ENCODE data around the gene CREB3L2.
A peak's percentile ranks its signal among the peaks of the same experiment; 100 is the strongest.

Gene CREB3L2

DNA sequence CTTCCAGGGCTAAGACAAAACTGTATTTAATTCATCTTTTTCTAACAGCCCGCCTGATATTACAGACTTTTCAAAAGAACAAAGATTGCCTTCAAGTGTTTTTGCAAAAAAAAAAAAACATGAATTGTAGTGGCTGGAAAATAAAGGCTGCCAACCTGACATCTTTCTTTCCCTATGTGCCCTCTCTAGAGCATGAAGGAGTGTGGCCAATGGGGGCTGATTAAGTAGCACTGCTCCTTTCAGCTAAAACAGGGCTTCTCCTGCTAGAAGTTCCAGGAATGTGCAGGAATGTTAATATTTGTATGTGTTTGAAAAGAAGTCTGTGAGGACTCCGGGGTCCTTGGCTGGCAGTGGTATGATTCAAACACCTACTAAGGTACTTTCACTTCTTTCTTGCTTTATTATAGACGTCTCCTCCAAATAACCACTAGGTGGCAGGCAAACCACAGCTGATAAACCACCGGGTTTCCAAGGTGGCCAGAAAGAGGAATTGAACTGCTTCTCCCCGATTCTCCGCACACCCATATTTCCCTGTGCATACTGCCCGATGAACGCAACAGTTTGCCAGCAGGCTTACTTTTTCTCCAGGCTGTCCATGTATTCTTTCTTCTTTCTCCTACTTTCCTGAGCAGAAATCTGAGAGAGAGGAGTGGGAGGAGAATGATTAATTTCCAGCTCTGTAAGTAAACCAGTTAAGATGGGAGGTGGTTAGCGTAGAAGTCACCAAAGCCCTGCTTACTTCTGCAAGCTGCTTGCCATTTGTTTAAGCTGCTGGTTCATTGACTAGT lies 98.3 kb downstream of the CREB3L2 start:
- Histone ChIP-seq H3K4me3 (ENCODE audit: low read length) (no peak overlapping the region), H3K27ac (ENCODE audit: low read length) (no peak overlapping the region), H3K27me3 (ENCODE audit: control insufficient read depth, insufficient read depth, low read length) (no peaks in the 10 kb centered on the region), H3K4me1 (ENCODE audit: control insufficient read depth, low read depth, low read length) (peaks cover 10% of the 10 kb centered on the region), H3K9me3 (ENCODE audit: control insufficient read depth, low read depth, low read length) (peaks cover 2% of the 10 kb centered on the region), H3K36me3 (ENCODE audit: control insufficient read depth, low read depth, low read length) (peaks cover 28% of the 10 kb centered on the region), H3K9ac (ENCODE audit: low read length) (no peak overlapping the region)

- peaks cover 5% of the 10 kb centered on the region for H3K36me3 ChIP-seq (ENCODE audit: control insufficient read depth, low read depth, low read length)
- no peak overlapping the region for H3K4me3 ChIP-seq (ENCODE audit: low read length)
- peaks cover 10% of the 10 kb centered on the region for H3K4me1 ChIP-seq (ENCODE audit: control insufficient read depth, low read depth, low read length)
- no peaks in the 10 kb centered on the region for H3K9me3 ChIP-seq (ENCODE audit: control insufficient read depth, low read depth, low read length)
- H3K9ac ChIP-seq (ENCODE audit: low read length): no peak overlapping the region
- H3K27me3 ChIP-seq (ENCODE audit: control insufficient read depth, insufficient read depth, low read length): no peaks in the 10 kb centered on the region
- H3K27ac ChIP-seq (ENCODE audit: low read length): no peak overlapping the region
Measured at GRCh38 chr7:137900137-137900536, 101.7 kb downstream of the CREB3L2 start.

DNA sequence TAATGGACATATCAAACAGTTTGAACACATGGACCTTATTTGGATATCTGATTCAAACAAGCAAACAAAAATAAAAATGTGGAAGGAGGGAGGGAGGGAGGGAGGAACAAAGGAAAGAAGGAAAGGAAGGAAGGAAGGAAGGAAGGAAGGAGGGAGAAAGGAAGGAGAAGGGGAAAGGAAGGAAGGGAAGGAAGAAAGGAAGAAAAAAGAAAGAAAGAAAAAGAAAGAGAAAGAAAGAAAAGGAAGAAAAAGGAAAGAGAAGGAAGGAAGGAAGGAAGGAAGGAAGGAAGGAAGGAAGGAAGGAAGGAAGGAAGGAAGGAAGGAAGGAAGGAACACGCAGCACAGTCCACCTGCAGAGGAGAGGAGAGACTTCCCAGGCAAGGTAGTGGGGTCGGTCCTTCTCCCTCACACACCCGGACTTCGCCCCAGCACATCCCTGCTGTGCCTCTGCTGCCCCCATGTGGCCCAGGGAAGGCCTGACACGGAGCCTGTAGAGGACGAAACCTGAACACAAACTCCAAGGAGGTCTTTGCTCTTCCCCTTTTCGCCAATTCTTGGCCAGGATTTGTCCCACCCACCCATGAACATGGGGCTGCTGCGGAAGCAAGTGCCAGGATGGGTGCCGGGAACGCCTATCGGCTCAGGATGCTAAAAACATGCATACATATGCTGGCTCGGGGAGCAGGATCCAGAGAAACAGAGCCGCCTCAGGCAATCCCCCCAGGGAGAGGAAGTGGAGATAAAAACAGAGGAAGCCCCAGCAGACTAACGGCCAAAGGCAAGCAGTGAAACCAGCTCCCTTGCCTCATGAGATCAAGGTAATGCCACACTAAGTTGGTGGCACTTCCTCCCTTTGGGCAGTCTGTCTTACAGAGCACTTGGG lies 102.8 kb downstream of the CREB3L2 start:
- Histone ChIP-seq H3K9ac (ENCODE audit: low read length) (peak overlapping the region; percentile 25), H3K4me1 (ENCODE audit: control insufficient read depth, low read depth, low read length) (peaks cover 10% of the 10 kb centered on the region), H3K9me3 (ENCODE audit: control insufficient read depth, low read depth, low read length) (no peaks in the 10 kb centered on the region), H3K36me3 (ENCODE audit: control insufficient read depth, low read depth, low read length) (peaks cover 11% of the 10 kb centered on the region), H3K4me3 (ENCODE audit: low read length) (peak overlapping the region; percentile 39), H3K27me3 (ENCODE audit: control insufficient read depth, insufficient read depth, low read length) (no peaks in the 10 kb centered on the region), H3K27ac (ENCODE audit: low read length) (no peak overlapping the region)

GRCh38 chr7:137895301-137896221 lies 106.3 kb downstream of the CREB3L2 start:
- Histone ChIP-seq H3K4me1 (ENCODE audit: control insufficient read depth, low read depth, low read length) (peaks cover 10% of the 10 kb centered on the region), H3K27ac (ENCODE audit: low read length) (no peak overlapping the region)

DNA sequence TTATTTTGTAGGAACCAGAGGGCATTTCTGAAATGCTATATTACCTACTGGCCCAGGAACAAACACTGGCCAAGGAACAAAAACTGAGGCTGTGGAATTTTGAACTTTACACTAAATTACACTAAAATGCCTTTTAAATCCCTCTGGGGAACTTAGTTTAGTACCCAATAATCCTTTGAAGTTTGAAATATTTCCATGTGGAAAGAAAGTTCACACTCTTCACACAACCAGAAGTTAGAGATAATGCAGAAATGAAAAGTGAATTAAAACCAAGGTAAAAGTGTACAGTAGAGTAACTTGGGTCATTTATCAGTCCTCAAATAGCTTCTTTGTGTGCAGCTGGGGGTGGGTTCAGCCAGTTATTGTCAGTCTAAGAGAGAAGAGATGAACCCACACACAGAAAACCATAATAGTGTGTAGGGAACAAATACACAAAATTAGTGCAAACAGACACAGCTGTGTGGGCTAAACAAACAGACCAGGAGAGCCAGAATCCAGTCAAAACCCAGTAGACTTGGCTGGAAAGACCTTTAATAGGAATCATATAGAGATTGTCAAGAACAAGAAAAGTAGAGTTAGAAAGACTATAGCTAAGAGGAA lies 108.6 kb downstream of the CREB3L2 start:
- Histone ChIP-seq H3K9me3 (ENCODE audit: control insufficient read depth, low read depth, low read length) (no peaks in the 10 kb centered on the region), H3K4me1 (ENCODE audit: control insufficient read depth, low read depth, low read length) (no peaks in the 10 kb centered on the region), H3K36me3 (ENCODE audit: control insufficient read depth, low read depth, low read length) (peaks cover 15% of the 10 kb centered on the region), H3K27me3 (ENCODE audit: control insufficient read depth, insufficient read depth, low read length) (no peaks in the 10 kb centered on the region), H3K4me3 (ENCODE audit: low read length) (no peak overlapping the region), H3K9ac (ENCODE audit: low read length) (no peak overlapping the region), H3K27ac (ENCODE audit: low read length) (no peak overlapping the region)

More at GRCh38 chr7:137895301-137896221, 106.3 kb downstream of the CREB3L2 start:
- Histone ChIP-seq H3K36me3 (ENCODE audit: control insufficient read depth, low read depth, low read length) (peaks cover 15% of the 10 kb centered on the region), H3K9me3 (ENCODE audit: control insufficient read depth, low read depth, low read length) (no peaks in the 10 kb centered on the region), H3K9ac (ENCODE audit: low read length) (no peak overlapping the region), H3K4me3 (ENCODE audit: low read length) (no peak overlapping the region), H3K27me3 (ENCODE audit: control insufficient read depth, insufficient read depth, low read length) (no peaks in the 10 kb centered on the region)

DNA sequence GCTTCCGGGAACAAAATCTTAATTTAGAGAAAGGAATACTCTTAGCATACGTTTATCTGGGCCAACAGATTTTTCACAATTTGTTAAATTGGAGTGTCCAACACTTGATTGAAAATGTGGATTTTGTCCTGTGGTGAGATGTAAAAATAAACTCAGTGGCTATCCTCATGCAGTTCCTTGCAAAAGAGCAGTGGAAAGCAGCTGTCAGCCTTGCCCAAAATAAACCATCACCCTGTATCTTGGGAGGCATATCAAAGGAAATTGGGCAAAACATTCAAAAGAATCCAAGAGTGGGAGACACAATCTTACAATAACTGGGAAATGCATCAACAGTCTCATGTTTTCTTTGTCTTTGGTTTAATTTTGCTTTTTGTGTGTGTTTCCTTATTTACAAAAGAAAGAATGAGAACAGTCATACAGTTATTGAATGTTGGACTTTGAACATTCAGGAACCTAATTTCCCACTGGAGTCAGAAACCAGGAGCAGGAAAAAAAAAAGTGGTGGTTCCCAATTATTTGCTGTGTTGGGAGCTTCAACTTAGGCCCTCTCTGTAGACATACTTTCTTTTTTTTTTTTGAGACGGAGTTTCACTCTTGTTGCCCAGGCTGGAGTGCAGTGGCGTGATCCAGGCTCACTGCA lies 110.8 kb downstream of the CREB3L2 start:
- Histone ChIP-seq H3K9me3 (ENCODE audit: control insufficient read depth, low read depth, low read length) (no peaks in the 10 kb centered on the region), H3K27me3 (ENCODE audit: control insufficient read depth, insufficient read depth, low read length) (no peaks in the 10 kb centered on the region), H3K27ac (ENCODE audit: low read length) (no peak overlapping the region), H3K36me3 (ENCODE audit: control insufficient read depth, low read depth, low read length) (peaks cover 15% of the 10 kb centered on the region), H3K9ac (ENCODE audit: low read length) (no peak overlapping the region), H3K4me3 (ENCODE audit: low read length) (no peak overlapping the region), H3K4me1 (ENCODE audit: control insufficient read depth, low read depth, low read length) (peaks cover 12% of the 10 kb centered on the region)

DNA sequence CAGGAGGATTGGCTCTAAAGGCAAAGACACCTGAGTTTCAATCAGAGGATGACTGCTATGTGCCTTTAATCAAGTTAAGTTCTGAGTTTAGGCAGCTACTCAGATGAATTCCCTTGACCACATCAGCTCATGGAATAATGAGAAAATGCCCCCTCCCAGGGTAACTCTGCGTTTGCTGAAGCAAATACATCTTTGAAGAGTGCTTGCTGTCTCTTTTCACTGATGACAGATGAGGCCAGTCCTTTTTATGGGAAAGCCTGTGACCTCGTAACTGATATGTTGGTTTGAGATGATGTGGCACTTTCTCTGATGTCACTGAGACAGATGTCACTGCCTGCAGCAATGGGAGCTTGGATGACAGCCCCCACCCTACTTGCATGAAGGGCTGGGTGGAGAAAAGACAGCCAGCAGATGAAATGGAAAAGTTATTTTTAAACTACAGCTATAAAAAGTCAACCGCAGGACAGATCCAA lies 111.4 kb downstream of the CREB3L2 start:
- Histone ChIP-seq H3K27me3 (ENCODE audit: control insufficient read depth, insufficient read depth, low read length) (no peaks in the 10 kb centered on the region), H3K36me3 (ENCODE audit: control insufficient read depth, low read depth, low read length) (peaks cover 15% of the 10 kb centered on the region), H3K4me3 (ENCODE audit: low read length) (no peak overlapping the region), H3K9me3 (ENCODE audit: control insufficient read depth, low read depth, low read length) (no peaks in the 10 kb centered on the region), H3K27ac (ENCODE audit: low read length) (no peak overlapping the region), H3K4me1 (ENCODE audit: control insufficient read depth, low read depth, low read length) (peaks cover 18% of the 10 kb centered on the region), H3K9ac (ENCODE audit: low read length) (no peak overlapping the region)

DNA sequence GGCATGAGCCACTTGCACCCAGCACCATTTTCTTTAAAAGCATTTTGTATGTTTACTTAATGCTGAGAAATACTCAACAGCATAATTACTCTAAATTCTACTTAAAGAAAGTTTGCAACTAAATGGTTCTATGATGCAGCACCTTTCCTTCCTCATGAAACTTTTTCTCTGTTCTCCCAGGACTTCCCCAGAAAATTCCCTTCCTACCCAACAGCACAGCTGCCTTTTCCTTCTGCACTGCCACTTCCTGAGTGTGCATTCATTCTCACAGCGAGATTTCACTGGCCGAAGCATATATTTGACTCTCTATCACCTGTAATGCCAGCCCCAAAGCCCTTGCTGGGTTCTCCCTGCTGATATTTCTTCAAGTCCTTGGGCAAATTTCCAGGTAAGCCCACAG lies 113.6 kb downstream of the CREB3L2 start:
- Histone ChIP-seq H3K27me3 (ENCODE audit: control insufficient read depth, insufficient read depth, low read length) (no peaks in the 10 kb centered on the region), H3K36me3 (ENCODE audit: control insufficient read depth, low read depth, low read length) (peaks cover 15% of the 10 kb centered on the region), H3K9ac (ENCODE audit: low read length) (no peak overlapping the region), H3K9me3 (ENCODE audit: control insufficient read depth, low read depth, low read length) (no peaks in the 10 kb centered on the region), H3K4me1 (ENCODE audit: control insufficient read depth, low read depth, low read length) (peaks cover 19% of the 10 kb centered on the region), H3K4me3 (ENCODE audit: low read length) (no peak overlapping the region), H3K27ac (ENCODE audit: low read length) (no peak overlapping the region)

GRCh38 chr7:137886746-137887145 lies 115.1 kb downstream of the CREB3L2 start:
- Histone ChIP-seq H3K36me3 (ENCODE audit: control insufficient read depth, low read depth, low read length) (peaks cover 16% of the 10 kb centered on the region), H3K4me1 (ENCODE audit: control insufficient read depth, low read depth, low read length) (peaks cover 19% of the 10 kb centered on the region), H3K27ac (ENCODE audit: low read length) (no peak overlapping the region)

DNA sequence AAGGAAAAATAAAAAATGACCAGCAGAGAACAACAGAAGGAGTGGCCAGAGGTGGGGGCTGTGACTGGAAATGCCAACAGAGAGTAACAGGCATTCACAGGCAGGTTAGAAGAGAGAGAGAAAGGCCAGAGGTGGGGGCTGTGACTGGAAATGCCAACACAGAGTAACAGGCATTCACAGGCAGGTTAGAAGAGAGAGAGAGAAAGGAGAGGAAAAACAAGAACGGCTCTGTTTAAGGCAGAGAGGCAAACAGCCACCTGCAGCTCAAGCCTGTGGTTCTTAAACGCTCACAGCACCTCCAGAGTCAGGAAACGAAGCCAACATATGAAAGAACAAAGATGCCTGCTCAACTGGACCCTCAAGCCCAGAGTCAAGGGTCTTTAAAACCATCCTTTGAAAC lies 115.6 kb downstream of the CREB3L2 start:
- peak overlapping the region; percentile 18 for H3K9ac ChIP-seq (ENCODE audit: low read length)
- no peaks in the 10 kb centered on the region for H3K9me3 ChIP-seq (ENCODE audit: control insufficient read depth, low read depth, low read length)
- peak overlapping the region; percentile 5 for H3K27ac ChIP-seq (ENCODE audit: low read length)
- peaks cover 21% of the 10 kb centered on the region for H3K4me1 ChIP-seq (ENCODE audit: control insufficient read depth, low read depth, low read length)
- no peaks in the 10 kb centered on the region for H3K27me3 ChIP-seq (ENCODE audit: control insufficient read depth, insufficient read depth, low read length)
- no peak overlapping the region for H3K4me3 ChIP-seq (ENCODE audit: low read length)
- H3K36me3 ChIP-seq (ENCODE audit: control insufficient read depth, low read depth, low read length): peaks cover 19% of the 10 kb centered on the region

More at GRCh38 chr7:137886746-137887145, 115.1 kb downstream of the CREB3L2 start:
- Histone ChIP-seq H3K9me3 (ENCODE audit: control insufficient read depth, low read depth, low read length) (no peaks in the 10 kb centered on the region), H3K4me3 (ENCODE audit: low read length) (no peak overlapping the region), H3K27me3 (ENCODE audit: control insufficient read depth, insufficient read depth, low read length) (no peaks in the 10 kb centered on the region), H3K9ac (ENCODE audit: low read length) (no peak overlapping the region)

Data from iPS-18a (cell line).